ENCODE data around the gene GPT2.

The GPT2 gene

GRCh38 chr16:46883690-46884512 is at the start of gene GPT2:
Gene GPT2 (plus strand): TSS chr16:46884362. CDS start chr16:46884716, 354 bp downstream.
- peak; percentile 95 for DNase-seq (ENCODE audit: low read depth)

GRCh38 chr16:46836534-46837530 is 47.3 kb upstream of the GPT2 start:
- DNase-seq (ENCODE audit: low read depth), result no peak

GRCh38 chr16:46839986-46840443 is 44.1 kb upstream of the GPT2 start:
- no peak for DNase-seq (ENCODE audit: low read depth)

GRCh38 chr16:46842192-46842895 is 41.8 kb upstream of the GPT2 start:
- DNase-seq (ENCODE audit: low read depth), result no peak

GRCh38 chr16:46843898-46844642 is 40.1 kb upstream of the GPT2 start:
- no peak for DNase-seq (ENCODE audit: low read depth)

GRCh38 chr16:46844771-46845170 is 39.4 kb upstream of the GPT2 start:
- DNase-seq (ENCODE audit: low read depth), result peak; percentile 86

GRCh38 chr16:46845952-46846351 is 38.2 kb upstream of the GPT2 start:
- no peak for DNase-seq (ENCODE audit: low read depth)

- no peak for DNase-seq (ENCODE audit: low read depth)
Measured at GRCh38 chr16:46848768-46849764, 35.1 kb upstream of the GPT2 start.

- DNase-seq (ENCODE audit: low read depth), result no peak
Measured at GRCh38 chr16:46850619-46851555, 33.3 kb upstream of the GPT2 start.

- no peak for DNase-seq (ENCODE audit: low read depth)
Measured at GRCh38 chr16:46852130-46852529, 32.0 kb upstream of the GPT2 start.

- DNase-seq (ENCODE audit: low read depth), result peak; percentile 67
Measured at GRCh38 chr16:46853713-46854443, 30.3 kb upstream of the GPT2 start.

- no peak for DNase-seq (ENCODE audit: low read depth)
Measured at GRCh38 chr16:46854846-46855245, 29.3 kb upstream of the GPT2 start.

GRCh38 chr16:46855389-46855788 is 28.8 kb upstream of the GPT2 start:
- DNase-seq (ENCODE audit: low read depth), result no peak

GRCh38 chr16:46857368-46857945 is 26.7 kb upstream of the GPT2 start:
- DNase-seq (ENCODE audit: low read depth), result peak; percentile 71

GRCh38 chr16:46858151-46858550 is 26.0 kb upstream of the GPT2 start:
- no peak for DNase-seq (ENCODE audit: low read depth)

GRCh38 chr16:46859719-46860152 is 24.4 kb upstream of the GPT2 start:
- DNase-seq (ENCODE audit: low read depth), result peak; percentile 91

GRCh38 chr16:46862555-46863447 is 21.4 kb upstream of the GPT2 start:
- peak; percentile 36 for DNase-seq (ENCODE audit: low read depth)

All from iris pigment epithelial cell (primary cell).